OCI-LY1 (cell line): ENCODE measurements around the gene PNLDC1.
"Not testable (repeated sequence)": the region's sequence is repeated elsewhere in the genome, so short reads cannot be mapped to it uniquely, and the experiment has no call there.

Experiments used
- H2AFZ ChIP-seq: fragments of 200-600 bp; sonication (generic), shearing (Covaris generic); 2 replicates; pipeline ENCODE4 v1.6.0; 2014; ENCODE audit warnings: antibody characterized with exemption, mild to moderate bottlenecking, low read length
- H3F3A ChIP-seq: fragments of 200-600 bp; sonication (generic), shearing (Covaris generic); 2 replicates; pipeline ENCODE4 v1.6.0; 2014; ENCODE audit warnings: mild to moderate bottlenecking, antibody characterized with exemption, low read length, moderate library complexity; ENCODE audit not compliant: insufficient read depth
- H3K27ac ChIP-seq: fragments of 200-600 bp; sonication (generic); 2 replicates; pipeline ENCODE4 v1.5.1; 2014; ENCODE audit warnings: low read length, mixed run types, mild to moderate bottlenecking, low read depth; ENCODE audit not compliant: poor library complexity, severe bottlenecking
- H3K27me3 ChIP-seq: fragments of 200-600 bp; sonication (generic); 2 replicates; pipeline ENCODE4 v1.6.0; 2014; ENCODE audit warnings: antibody characterized with exemption, mild to moderate bottlenecking, low read length, moderate library complexity; ENCODE audit not compliant: insufficient read depth
- H3K36me3 ChIP-seq: fragments of 200-600 bp; sonication (generic); 2 replicates; pipeline ENCODE4 v1.6.1; 2014; ENCODE audit warnings: mild to moderate bottlenecking, antibody characterized with exemption, low read length, moderate library complexity, mixed read lengths; ENCODE audit not compliant: insufficient read depth
- H3K4me1 ChIP-seq: fragments of 200-600 bp; sonication (generic); 2 replicates; pipeline ENCODE4 v1.5.1; 2014; ENCODE audit warnings: mild to moderate bottlenecking, low read length, moderate library complexity; ENCODE audit not compliant: insufficient read depth, severe bottlenecking
- H3K4me2 ChIP-seq: fragments of 200-600 bp; sonication (generic), shearing (Covaris generic); 2 replicates; pipeline ENCODE4 v1.6.1; 2014; ENCODE audit warnings: low read length
- H3K4me3 ChIP-seq: fragments of 200-600 bp; sonication (generic); 2 replicates; pipeline ENCODE4 v1.5.1; 2014; ENCODE audit warnings: low read length, low read depth, mild to moderate bottlenecking, mixed read lengths; ENCODE audit not compliant: poor library complexity, severe bottlenecking
- H3K79me2 ChIP-seq: fragments of 200-600 bp; shearing (Covaris generic); 2 replicates; pipeline ENCODE4 v1.6.1; 2016; ENCODE audit warnings: mixed run types, low read length, mixed read lengths; ENCODE audit not compliant: insufficient read depth
- H3K9ac ChIP-seq: fragments of 200-600 bp; sonication (generic), shearing (Covaris generic); 2 replicates; pipeline ENCODE4 v1.6.1; 2014; ENCODE audit warnings: mild to moderate bottlenecking, low read length, mixed read lengths
- H3K9me2 ChIP-seq: fragments of 200-600 bp; sonication (generic), shearing (Covaris generic); 2 replicates; pipeline ENCODE4 v1.6.1; 2014; ENCODE audit warnings: low read depth, mild to moderate bottlenecking, low read length, mixed read lengths
- H3K9me3 ChIP-seq: fragments of 200-600 bp; shearing (Covaris generic); 2 replicates; pipeline ENCODE4 v1.6.1; 2014; ENCODE audit warnings: low read length, mixed read lengths
- H4K20me1 ChIP-seq: fragments of 200-600 bp; sonication (generic), shearing (Covaris generic); 2 replicates; pipeline ENCODE4 v1.6.0; 2016; ENCODE audit warnings: mild to moderate bottlenecking, low read length; ENCODE audit not compliant: insufficient read depth
- EZH2 ChIP-seq: fragments of 200-600 bp; sonication (generic), shearing (Covaris generic); IDR thresholded peaks from 2 replicates; pipeline ENCODE4 v1.8.0; 2017; ENCODE audit warnings: borderline replicate concordance, mixed run types, mild to moderate bottlenecking, antibody characterized with exemption, low read length, moderate library complexity, mixed read lengths
- TF ChIP-seq, protein P1 (sequence below): fragments of 200-600 bp; sonication (generic), shearing (Covaris generic); IDR thresholded peaks from 2 replicates; pipeline ENCODE4 v1.5.1; 2017; ENCODE audit warnings: mild to moderate bottlenecking, antibody characterized with exemption, low read length, moderate library complexity, mixed read lengths

The PNLDC1 gene

DNA sequence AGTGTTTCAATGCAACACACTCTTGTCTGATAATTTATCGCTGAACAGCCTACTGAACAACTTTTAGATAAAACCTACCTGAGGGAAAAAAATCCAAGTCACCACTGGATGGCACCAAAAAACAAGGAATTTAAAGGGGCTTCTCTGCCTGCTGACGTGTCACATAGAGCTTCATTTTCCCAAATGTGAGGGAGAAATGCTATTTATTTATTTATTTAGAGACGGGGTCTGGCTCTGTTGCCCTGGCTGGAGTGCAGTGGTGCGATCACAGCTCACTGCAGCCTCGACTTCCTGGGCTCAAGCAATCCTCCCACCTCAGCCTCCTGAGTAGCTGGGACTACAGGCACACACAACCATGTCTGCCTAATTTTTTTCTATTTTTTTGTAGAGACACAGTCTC is 63.3 kb downstream of the PNLDC1 start:
- not testable (repeated sequence) for H4K20me1 ChIP-seq, H3F3A ChIP-seq, H3K9me3 ChIP-seq, H3K9ac ChIP-seq, H3K36me3 ChIP-seq, H3K27me3 ChIP-seq, H3K79me2 ChIP-seq, H2AFZ ChIP-seq, H3K9me2 ChIP-seq, H3K4me3 ChIP-seq, H3K27ac ChIP-seq, H3K4me2 ChIP-seq, H3K4me1 ChIP-seq
- TF ChIP-seq, protein P1, sequence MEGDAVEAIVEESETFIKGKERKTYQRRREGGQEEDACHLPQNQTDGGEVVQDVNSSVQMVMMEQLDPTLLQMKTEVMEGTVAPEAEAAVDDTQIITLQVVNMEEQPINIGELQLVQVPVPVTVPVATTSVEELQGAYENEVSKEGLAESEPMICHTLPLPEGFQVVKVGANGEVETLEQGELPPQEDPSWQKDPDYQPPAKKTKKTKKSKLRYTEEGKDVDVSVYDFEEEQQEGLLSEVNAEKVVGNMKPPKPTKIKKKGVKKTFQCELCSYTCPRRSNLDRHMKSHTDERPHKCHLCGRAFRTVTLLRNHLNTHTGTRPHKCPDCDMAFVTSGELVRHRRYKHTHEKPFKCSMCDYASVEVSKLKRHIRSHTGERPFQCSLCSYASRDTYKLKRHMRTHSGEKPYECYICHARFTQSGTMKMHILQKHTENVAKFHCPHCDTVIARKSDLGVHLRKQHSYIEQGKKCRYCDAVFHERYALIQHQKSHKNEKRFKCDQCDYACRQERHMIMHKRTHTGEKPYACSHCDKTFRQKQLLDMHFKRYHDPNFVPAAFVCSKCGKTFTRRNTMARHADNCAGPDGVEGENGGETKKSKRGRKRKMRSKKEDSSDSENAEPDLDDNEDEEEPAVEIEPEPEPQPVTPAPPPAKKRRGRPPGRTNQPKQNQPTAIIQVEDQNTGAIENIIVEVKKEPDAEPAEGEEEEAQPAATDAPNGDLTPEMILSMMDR: peak; percentile 50; the same call in 1 of the 2 replicates

DNA sequence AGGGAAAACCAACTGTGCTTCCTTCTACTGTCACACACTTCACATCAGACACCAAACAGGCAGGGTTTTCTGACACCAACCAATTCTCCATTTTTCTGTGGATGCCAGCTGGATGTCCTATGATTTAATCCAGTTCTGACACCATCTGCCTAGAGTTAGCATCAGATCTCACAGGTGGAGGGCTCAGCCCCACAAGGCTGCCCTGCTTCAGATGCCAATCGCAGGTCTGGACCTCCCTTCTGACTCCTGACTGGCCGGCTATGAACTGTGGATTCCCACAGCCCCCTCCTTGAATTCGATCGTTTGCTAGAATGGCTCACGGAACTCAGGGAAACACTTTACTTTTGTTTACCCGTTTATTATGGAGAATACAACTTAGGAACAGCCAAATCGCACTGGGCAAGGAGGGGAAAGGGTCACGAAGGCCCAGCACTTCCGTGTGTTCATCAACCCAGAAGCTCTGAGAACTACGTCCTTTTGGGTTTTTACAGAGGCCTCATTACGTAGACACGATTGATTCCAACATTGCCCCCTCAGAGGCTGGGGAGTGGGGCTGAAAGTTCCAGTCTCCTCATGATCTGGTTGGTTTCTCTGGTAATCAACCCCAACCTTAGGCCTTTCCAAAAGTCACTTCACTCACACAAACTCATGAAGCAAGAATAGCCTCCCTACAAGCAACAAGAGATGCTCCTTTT is 65.3 kb downstream of the PNLDC1 start:
- Histone ChIP-seq H3K79me2 (no peaks in the 10 kb centered on the region), H3K9ac (no peak overlapping the region), H3F3A (no peaks in the 10 kb centered on the region), H3K36me3 (no peaks in the 10 kb centered on the region), H3K9me2 (no peaks in the 10 kb centered on the region), H3K9me3 (no peaks in the 10 kb centered on the region), H2AFZ (no peak overlapping the region), H3K27me3 (no peaks in the 10 kb centered on the region), H3K4me3 (no peak overlapping the region), H3K27ac (no peak overlapping the region), H3K4me2 (no peak overlapping the region), H3K4me1 (no peaks in the 10 kb centered on the region), H4K20me1 (no peaks in the 10 kb centered on the region)
- TF ChIP-seq, protein P1: no peak
- no peak for TF ChIP-seq EZH2

DNA sequence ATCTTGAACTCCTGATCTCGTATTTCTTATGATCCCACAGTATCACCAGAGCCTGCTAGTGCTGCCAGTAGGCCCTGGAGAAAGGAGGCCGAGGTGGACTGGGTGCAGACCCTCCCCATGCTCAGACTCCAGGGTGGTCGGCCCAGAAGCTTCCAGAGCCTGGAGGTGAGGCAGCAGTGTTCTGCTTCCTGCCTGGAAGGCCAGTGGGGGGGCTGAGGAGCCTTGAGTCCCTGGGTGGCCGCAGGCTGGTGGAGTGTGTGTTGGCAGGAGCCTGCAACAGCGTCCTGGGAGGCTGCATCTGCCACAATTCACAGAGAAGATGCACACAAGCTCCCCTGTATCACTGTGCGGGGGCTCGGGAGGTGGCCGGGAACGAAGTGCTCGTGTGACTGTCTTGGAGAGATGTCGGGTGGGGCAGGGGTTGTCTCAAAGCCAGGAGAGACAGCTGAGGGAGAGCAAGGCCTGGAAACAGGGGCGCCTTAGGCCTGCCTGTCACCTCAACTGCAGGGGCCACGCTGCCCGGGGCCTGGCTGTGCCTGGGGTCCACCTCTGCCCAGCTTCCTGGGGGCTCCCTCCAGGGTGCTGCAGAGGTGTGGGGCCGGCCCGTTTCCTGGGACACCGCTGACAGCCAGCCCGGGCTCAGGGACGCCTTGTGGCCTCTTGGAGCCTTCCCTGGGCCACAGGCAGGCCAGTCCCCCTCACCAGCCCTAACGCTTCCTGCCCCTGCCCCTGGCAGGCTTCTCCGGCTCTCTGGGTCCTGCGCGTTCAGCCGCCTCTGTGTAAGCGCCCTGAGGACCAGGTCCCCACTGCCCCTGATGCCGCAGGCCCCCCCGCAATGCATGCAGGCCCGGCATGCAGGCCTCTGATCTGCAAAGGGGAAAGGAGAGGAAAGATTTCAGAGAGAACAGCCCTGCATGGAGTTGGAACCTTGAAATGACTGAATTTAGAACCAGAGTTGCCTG is 66.5 kb downstream of the PNLDC1 start:
- no peaks in the 10 kb centered on the region for H3K36me3 ChIP-seq
- no peaks in the 10 kb centered on the region for H3F3A ChIP-seq
- no peaks in the 10 kb centered on the region for H3K79me2 ChIP-seq
- H3K4me2 ChIP-seq: no peak overlapping the region
- no peaks in the 10 kb centered on the region for H3K9me3 ChIP-seq
- no peaks in the 10 kb centered on the region for H3K4me1 ChIP-seq
- H3K9ac ChIP-seq: no peak overlapping the region
- no peaks in the 10 kb centered on the region for H4K20me1 ChIP-seq
- H3K27ac ChIP-seq: no peak overlapping the region
- H3K4me3 ChIP-seq: no peak overlapping the region
- H3K9me2 ChIP-seq: no peaks in the 10 kb centered on the region
- H2AFZ ChIP-seq: no peak overlapping the region
- TF ChIP-seq, protein P1: no peak
- TF ChIP-seq EZH2: no peak
- no peaks in the 10 kb centered on the region for H3K27me3 ChIP-seq
